HepG2 (cell line): ENCODE results near the gene LENG1. TPM values are rescaled to one million over a fixed set of nuclear protein-coding genes. Genes with fewer than 3 reads are reported as not detected.

Experiments used
- ATAC-seq: fragments of 200-7000 bp; cut with Tn5 transposase; 3 replicates; pipeline ENCODE4 v1.9.1; 2020; ENCODE audit warnings: mild to moderate bottlenecking, moderate library complexity
- BruUV-seq: library from RNA; stranded (reverse); fragments of 400-500 nt; replicated peaks from 2 replicates; lab custom pipeline; 2021; lab: Mats Ljungman, UMichigan
- CTCF ChIA-PET: fragments of 300-600 bp; formaldehyde crosslinking; extraction: SDS; loops from one replicate; lab custom pipeline; 2021; ENCODE audit warnings: low total read pairs, inconsistent platforms, low intra/inter-chr PET ratio; lab: Yijun Ruan, JAX
- POLR2A ChIA-PET: fragments of 350-600 bp; sonication (Branson Sonifier 250); formaldehyde crosslinking; loops from one replicate; lab custom pipeline; 2020; ENCODE audit warnings: antibody characterized with exemption, inconsistent platforms; lab: Yijun Ruan, JAX
- DNase-seq: peaks from one replicate; pipeline ENCODE4 v3.0.0-alpha.2; 2015; ENCODE audit warnings: low spot score
- FAIRE-seq: peaks from 3 replicates; lab custom pipeline; 2011; peaks lifted over from hg19 to GRCh38; lab: Jason Lieb, UNC
- H2AFZ ChIP-seq: one replicate; pipeline ENCODE4 v1.6.1; 2011; ENCODE audit warnings: low read length, inconsistent platforms
- H3K27ac ChIP-seq: fragments of 300-600 bp; 3 replicates; pipeline ENCODE4 v1.8.0; 2011; ENCODE audit warnings: mixed run types, mild to moderate bottlenecking, mixed read lengths, low read length, inconsistent platforms; ENCODE audit not compliant: insufficient read depth; ENCODE audit errors: extremely low read length
- H3K27me3 ChIP-seq, 2 experiments: fragments of 200-600 bp in 1 of 2; 2 replicates in 1 of 2; 3 replicates in 1 of 2; pipeline versions ENCODE4 v1.6.0 to v1.8.0; 2011; ENCODE audit warnings: low read length in 2 of 2, mild to moderate bottlenecking in 2 of 2, moderate library complexity in 2 of 2, inconsistent platforms in 1 of 2; ENCODE audit not compliant: insufficient read depth in 2 of 2, control insufficient read depth in 1 of 2
- H3K36me3 ChIP-seq, 2 experiments: fragments of 200-600 bp in 1 of 2; replicated peaks in 1 of 2; 2 replicates in 1 of 2; 3 replicates in 1 of 2; pipeline versions ENCODE4 v1.5.1 to v1.8.0; 2011; ENCODE audit warnings: low read length in 2 of 2, inconsistent platforms in 1 of 2; ENCODE audit not compliant: insufficient read depth in 2 of 2, control insufficient read depth in 1 of 2
- H3K4me1 ChIP-seq: 2 replicates; pipeline ENCODE4 v1.5.1; 2012; ENCODE audit warnings: low read length, inconsistent platforms; ENCODE audit not compliant: insufficient read depth
- H3K4me2 ChIP-seq: 2 replicates; pipeline ENCODE4 v1.6.0; 2011; ENCODE audit warnings: low read depth, low read length, inconsistent platforms
- H3K4me3 ChIP-seq, 3 experiments: fragments of 200-600 bp in 1 of 3; sonication (generic), shearing (Covaris generic) in 1 of 3; replicated peaks in 1 of 3; 2 replicates each; pipeline ENCODE4 v1.5.1; 2011 to 2016; ENCODE audit warnings: low read length in 3 of 3, inconsistent platforms in 2 of 3, low read depth in 2 of 3, mild to moderate bottlenecking in 2 of 3, control low read depth in 1 of 3, mixed read lengths in 1 of 3; ENCODE audit not compliant: insufficient read depth in 1 of 3
- H3K79me2 ChIP-seq: one replicate; pipeline ENCODE4 v1.6.1; 2011; ENCODE audit warnings: low read length, inconsistent platforms; ENCODE audit not compliant: insufficient read depth
- H3K9ac ChIP-seq: 2 replicates; pipeline ENCODE4 v1.6.0; 2011; ENCODE audit warnings: mild to moderate bottlenecking, low read depth, low read length, inconsistent platforms; ENCODE audit not compliant: insufficient read depth
- H3K9me3 ChIP-seq: 2 replicates; pipeline ENCODE4 v1.5.1; 2012; ENCODE audit warnings: mild to moderate bottlenecking, low read length
- H4K20me1 ChIP-seq: 2 replicates; pipeline ENCODE4 v1.6.0; 2011; ENCODE audit warnings: inconsistent platforms, mild to moderate bottlenecking, low read length, moderate library complexity; ENCODE audit not compliant: insufficient read depth
- AGO1 ChIP-seq: fragments of 200-400 bp; formaldehyde crosslinking; IDR thresholded peaks from 2 replicates; pipeline ENCODE4 v1.6.1; 2017; ENCODE audit warnings: mild to moderate bottlenecking, low read depth, low read length, moderate library complexity; ENCODE audit not compliant: poor library complexity, severe bottlenecking
- AGO2 ChIP-seq: fragments of 200-400 bp; formaldehyde crosslinking; optimal IDR thresholded peaks from 2 replicates; pipeline ENCODE3; 2017; ENCODE audit warnings: mild to moderate bottlenecking, low read depth, low read length, moderate library complexity
- CBFB ChIP-seq: sonication (generic); formaldehyde crosslinking; IDR thresholded peaks from 2 replicates; pipeline ENCODE4 v1.4.0; 2020; ENCODE audit warnings: missing genetic modification reagents
- HIVEP1 ChIP-seq: sonication (generic); formaldehyde crosslinking; IDR thresholded peaks from 2 replicates; pipeline ENCODE4 v1.4.0; 2020; ENCODE audit warnings: mild to moderate bottlenecking, missing genetic modification reagents
- POLR2A ChIP-seq, 2 experiments: IDR thresholded peaks; 2 replicates each; pipeline ENCODE4 v1.6.1; 2011; ENCODE audit warnings: low read depth in 2 of 2, low read length in 2 of 2, mild to moderate bottlenecking in 1 of 2, moderate library complexity in 1 of 2; ENCODE audit not compliant: insufficient read depth in 1 of 2
- RARA ChIP-seq: IDR thresholded peaks from 2 replicates; pipeline ENCODE4 v1.6.1; 2016; ENCODE audit warnings: missing genetic modification reagents, missing compliant biosample characterization
- RFXANK ChIP-seq: IDR thresholded peaks from 2 replicates; pipeline ENCODE4 v1.6.1; 2016
- ZNF75D ChIP-seq: sonication (generic); formaldehyde crosslinking; IDR thresholded peaks from 2 replicates; pipeline ENCODE4 v1.8.1; 2023; ENCODE audit warnings: missing genetic modification reagents, mild to moderate bottlenecking, borderline replicate concordance
- ZNF891 ChIP-seq: sonication (generic); formaldehyde crosslinking; IDR thresholded peaks from 2 replicates; pipeline ENCODE4 v1.5.0; 2020; ENCODE audit warnings: mild to moderate bottlenecking, missing genetic modification reagents
- WGBS: methylation state at CpG from one replicate; pipeline ENCODE4 v1.1.6; 2017; ENCODE audit warnings: low lambda C conversion rate; 5-methylcytosine and 5-hydroxymethylcytosine counted together
- in situ Hi-C: cut with HindIII; loops from 2 replicates; pipeline ENCODE4 v1.10.0; 2017; ENCODE audit warnings: low pct_unique_long_range_greater_than_20kb; ENCODE audit not compliant: extremely low pct_ligation_motif_present
- intact Hi-C: fragments of 100-400 bp; cut with micrococcal nuclease; formaldehyde crosslinking; loops from one replicate; pipeline ENCODE4 v1.10.0; 2022; ENCODE audit not compliant: unreplicated experiment
- polyA plus RNA-seq, 8 experiments: library from polyadenylated mRNA; depleted of rRNA in 3 of 8; stranded (reverse) in 7 of 8; unstranded in 1 of 8; fragments of >200 nt; fragmentation: Illumina TruSeq in 4 of 8; extraction: Trizol in 4 of 8; gene quantifications; 2 replicates each; pipeline versions ENCODE4 v1.2.1 to v1.2.3, GENCODE V29; 2011 to 2016; ENCODE audit warnings: low read depth in 4 of 8, missing spikeins in 1 of 8, mixed read lengths in 1 of 8; ENCODE audit not compliant: insufficient read depth in 1 of 8
- total RNA-seq, 5 experiments: library from RNA; depleted of rRNA; stranded (reverse); fragments of >200 nt; fragmentation: Illumina TruSeq; extraction: Trizol; gene quantifications; 2 replicates each; pipeline ENCODE4 v1.2.3, GENCODE V29; 2016; ENCODE audit warnings: low read depth in 1 of 5
- TF ChIP-seq, protein P1 (sequence below): sonication (generic); formaldehyde crosslinking; IDR thresholded peaks from 2 replicates; pipeline ENCODE4 v1.5.1; 2020; ENCODE audit warnings: missing genetic modification reagents, mild to moderate bottlenecking, borderline replicate concordance
- TF ChIP-seq, protein P2 (sequence below): sonication (generic); formaldehyde crosslinking; IDR thresholded peaks from 2 replicates; pipeline ENCODE4 v1.5.0; 2020; ENCODE audit warnings: mild to moderate bottlenecking, missing genetic modification reagents
- TF ChIP-seq, protein P3 (sequence below): sonication (generic); formaldehyde crosslinking; IDR thresholded peaks from 2 replicates; pipeline ENCODE4 v1.5.1; 2020; ENCODE audit warnings: mild to moderate bottlenecking, missing genetic modification reagents, moderate library complexity
- TF ChIP-seq, protein P4 (sequence below): IDR thresholded peaks from 2 replicates; pipeline ENCODE4 v1.6.1; 2018; ENCODE audit warnings: missing genetic modification reagents, mild to moderate bottlenecking, missing compliant biosample characterization

LENG1 gene
- total and polyA plus RNA-seq, 2 of the 13 experiments (the other 11 are each of a cell fraction or from before 2014, with no cell fraction given), result 1.8 to 3.8 TPM

DNA sequence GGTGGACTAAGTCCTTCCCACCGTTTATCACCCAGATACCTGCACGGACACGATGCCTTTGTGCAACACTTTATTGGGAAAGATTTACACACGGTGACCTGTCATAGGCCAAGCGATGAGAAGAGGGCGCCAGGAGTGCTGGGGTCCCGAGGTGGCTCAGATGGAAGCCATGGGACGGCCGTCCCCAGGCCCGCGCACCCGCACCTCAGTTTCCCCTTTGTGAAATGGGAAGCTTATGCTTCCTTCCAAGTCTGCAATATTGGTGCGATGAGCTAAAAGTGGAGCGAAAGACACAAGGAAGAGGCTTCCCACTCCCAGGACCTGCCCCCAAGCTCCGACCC is 13.8 kb upstream of the LENG1 start (continued):
- TF ChIP-seq RFXANK (CRISPR knock-in tag) (no peak), POLR2A (IDR thresholded peaks at IDR 0.05; ENCODE audit: insufficient read depth in 1 of 2, low read depth in 2 of 2, low read length in 2 of 2) (peak in 1 of 2 experiments; percentile 23; a peak in 1 of 4 replicates), RARA (CRISPR knock-in tag) (no peak), AGO1 (peak; percentile 29), ZNF891 (no peak), ZNF75D (CRISPR knock-in tag) (0 out of 2 replicates have a peak, but pooled peaks have one; percentile 39), HIVEP1 (CRISPR knock-in tag) (peak; percentile 3; the same call in 1 of the 2 replicates)
- TF ChIP-seq, protein P1, sequence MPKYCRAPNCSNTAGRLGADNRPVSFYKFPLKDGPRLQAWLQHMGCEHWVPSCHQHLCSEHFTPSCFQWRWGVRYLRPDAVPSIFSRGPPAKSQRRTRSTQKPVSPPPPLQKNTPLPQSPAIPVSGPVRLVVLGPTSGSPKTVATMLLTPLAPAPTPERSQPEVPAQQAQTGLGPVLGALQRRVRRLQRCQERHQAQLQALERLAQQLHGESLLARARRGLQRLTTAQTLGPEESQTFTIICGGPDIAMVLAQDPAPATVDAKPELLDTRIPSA (CRISPR knock-in tag), result no peak
- TF ChIP-seq, all 625 proteins: peak for 9

DNA sequence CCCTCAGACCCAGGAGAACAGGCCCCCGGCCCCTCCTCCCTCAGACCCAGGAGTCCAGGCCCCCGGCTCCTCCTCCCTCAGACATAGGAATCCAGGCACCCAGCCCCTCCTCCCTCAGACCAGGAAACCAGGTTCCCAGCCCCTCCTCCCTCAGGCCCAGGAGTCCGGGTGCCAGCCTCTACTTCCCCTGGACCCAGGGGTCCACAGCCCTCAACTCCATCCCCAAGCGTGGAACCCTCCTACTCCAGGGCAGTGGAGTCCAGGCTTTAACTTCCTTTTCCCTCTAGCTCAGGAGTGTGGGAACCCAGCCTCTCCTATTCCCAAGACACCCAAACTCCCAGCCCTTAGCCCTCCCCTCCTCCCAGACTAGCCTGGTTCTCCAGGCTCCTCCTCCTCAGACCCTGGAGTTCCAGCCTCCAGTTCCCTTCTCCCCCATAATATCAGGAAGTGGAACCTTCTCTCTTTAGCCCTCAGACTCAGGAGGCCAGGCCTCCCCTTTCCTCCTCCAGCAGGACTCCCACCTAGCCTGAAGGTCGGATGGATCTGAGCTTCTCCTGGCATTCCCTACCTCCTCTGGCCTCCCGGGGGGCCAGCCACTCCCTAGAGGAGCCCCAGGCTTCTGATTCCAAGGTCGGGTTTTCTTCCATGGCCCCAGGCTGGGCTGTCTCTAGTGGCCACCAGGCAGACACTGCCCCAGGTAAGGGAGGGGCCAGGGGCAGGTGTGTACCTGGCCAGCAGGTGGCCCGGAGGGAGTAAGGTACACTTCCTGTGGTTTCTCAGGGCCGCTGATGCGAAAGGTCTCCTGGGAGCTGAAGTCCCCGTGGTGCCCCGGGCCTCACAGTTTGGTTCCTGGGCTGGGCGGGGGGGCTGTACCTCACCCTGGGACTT is 13.2 kb upstream of the LENG1 start, which contains the start of gene TMC4:
TSS of gene TMC4 (minus strand) at position 690 of the 888 bp plus-strand sequence. CDS start at position 647, 43 bp downstream.
- POLR2A ChIA-PET, result interaction anchor here (1.7 to 1.8 kb wide), 2 partner anchors 15 to 17 kb away, joined by 3 to 11 read pairs; partner anchors contain the start of gene MBOAT7
- in situ Hi-C loops, result no loop called here
- no peak for FAIRE-seq
- TF ChIP-seq, protein P2, sequence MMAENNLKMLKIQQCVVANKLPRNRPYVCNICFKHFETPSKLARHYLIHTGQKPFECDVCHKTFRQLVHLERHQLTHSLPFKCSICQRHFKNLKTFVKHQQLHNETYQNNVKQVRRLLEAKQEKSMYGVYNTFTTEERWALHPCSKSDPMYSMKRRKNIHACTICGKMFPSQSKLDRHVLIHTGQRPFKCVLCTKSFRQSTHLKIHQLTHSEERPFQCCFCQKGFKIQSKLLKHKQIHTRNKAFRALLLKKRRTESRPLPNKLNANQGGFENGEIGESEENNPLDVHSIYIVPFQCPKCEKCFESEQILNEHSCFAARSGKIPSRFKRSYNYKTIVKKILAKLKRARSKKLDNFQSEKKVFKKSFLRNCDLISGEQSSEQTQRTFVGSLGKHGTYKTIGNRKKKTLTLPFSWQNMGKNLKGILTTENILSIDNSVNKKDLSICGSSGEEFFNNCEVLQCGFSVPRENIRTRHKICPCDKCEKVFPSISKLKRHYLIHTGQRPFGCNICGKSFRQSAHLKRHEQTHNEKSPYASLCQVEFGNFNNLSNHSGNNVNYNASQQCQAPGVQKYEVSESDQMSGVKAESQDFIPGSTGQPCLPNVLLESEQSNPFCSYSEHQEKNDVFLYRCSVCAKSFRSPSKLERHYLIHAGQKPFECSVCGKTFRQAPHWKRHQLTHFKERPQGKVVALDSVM (CRISPR knock-in tag), result peak; percentile 56
- TF ChIP-seq AGO2, result peak; percentile 77
- 0 out of 2 replicates have a peak, but pooled peaks have one; percentile 43 for TF ChIP-seq CBFB (CRISPR knock-in tag)
- 0 out of 4 replicates have a peak, but pooled peaks of 1 of the 2 experiments have one; percentile 36 for TF ChIP-seq POLR2A (IDR thresholded peaks at IDR 0.05; ENCODE audit: insufficient read depth in 1 of 2, low read depth in 2 of 2, low read length in 2 of 2)
- TF ChIP-seq, protein P3, sequence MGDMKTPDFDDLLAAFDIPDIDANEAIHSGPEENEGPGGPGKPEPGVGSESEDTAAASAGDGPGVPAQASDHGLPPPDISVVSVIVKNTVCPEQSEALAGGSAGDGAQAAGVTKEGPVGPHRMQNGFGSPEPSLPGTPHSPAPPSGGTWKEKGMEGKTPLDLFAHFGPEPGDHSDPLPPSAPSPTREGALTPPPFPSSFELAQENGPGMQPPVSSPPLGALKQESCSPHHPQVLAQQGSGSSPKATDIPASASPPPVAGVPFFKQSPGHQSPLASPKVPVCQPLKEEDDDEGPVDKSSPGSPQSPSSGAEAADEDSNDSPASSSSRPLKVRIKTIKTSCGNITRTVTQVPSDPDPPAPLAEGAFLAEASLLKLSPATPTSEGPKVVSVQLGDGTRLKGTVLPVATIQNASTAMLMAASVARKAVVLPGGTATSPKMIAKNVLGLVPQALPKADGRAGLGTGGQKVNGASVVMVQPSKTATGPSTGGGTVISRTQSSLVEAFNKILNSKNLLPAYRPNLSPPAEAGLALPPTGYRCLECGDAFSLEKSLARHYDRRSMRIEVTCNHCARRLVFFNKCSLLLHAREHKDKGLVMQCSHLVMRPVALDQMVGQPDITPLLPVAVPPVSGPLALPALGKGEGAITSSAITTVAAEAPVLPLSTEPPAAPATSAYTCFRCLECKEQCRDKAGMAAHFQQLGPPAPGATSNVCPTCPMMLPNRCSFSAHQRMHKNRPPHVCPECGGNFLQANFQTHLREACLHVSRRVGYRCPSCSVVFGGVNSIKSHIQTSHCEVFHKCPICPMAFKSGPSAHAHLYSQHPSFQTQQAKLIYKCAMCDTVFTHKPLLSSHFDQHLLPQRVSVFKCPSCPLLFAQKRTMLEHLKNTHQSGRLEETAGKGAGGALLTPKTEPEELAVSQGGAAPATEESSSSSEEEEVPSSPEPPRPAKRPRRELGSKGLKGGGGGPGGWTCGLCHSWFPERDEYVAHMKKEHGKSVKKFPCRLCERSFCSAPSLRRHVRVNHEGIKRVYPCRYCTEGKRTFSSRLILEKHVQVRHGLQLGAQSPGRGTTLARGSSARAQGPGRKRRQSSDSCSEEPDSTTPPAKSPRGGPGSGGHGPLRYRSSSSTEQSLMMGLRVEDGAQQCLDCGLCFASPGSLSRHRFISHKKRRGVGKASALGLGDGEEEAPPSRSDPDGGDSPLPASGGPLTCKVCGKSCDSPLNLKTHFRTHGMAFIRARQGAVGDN, result peak; percentile 11; the same call in 1 of the 2 replicates
- TF ChIP-seq, protein P4, sequence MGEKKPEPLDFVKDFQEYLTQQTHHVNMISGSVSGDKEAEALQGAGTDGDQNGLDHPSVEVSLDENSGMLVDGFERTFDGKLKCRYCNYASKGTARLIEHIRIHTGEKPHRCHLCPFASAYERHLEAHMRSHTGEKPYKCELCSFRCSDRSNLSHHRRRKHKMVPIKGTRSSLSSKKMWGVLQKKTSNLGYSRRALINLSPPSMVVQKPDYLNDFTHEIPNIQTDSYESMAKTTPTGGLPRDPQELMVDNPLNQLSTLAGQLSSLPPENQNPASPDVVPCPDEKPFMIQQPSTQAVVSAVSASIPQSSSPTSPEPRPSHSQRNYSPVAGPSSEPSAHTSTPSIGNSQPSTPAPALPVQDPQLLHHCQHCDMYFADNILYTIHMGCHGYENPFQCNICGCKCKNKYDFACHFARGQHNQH (CRISPR knock-in tag), result 0 out of 2 replicates have a peak, but pooled peaks have one; percentile 34

More for the DNA sequence above, 13.2 kb upstream of the LENG1 start, which contains the start of gene TMC4:
- no peaks in the 10 kb centered on the region; a peak in 1 of 5 replicates for H3K36me3 ChIP-seq
- 7% methylated on average over 7 of the region's 13 CpGs for WGBS
- no peak within 1 kb of the TSS for H3K9ac ChIP-seq
- H3K79me2 ChIP-seq, result no peaks in the 10 kb centered on the region
- no TSS peak for BruUV-seq
- H3K4me3 ChIP-seq, result no peak within 1 kb of the TSS; a peak in 1 of 6 replicates
- no peaks in the 10 kb centered on the region for H4K20me1 ChIP-seq
- H3K4me2 ChIP-seq, result no peak within 1 kb of the TSS
- H3K27ac ChIP-seq, result no peak within 1 kb of the TSS
- CTCF ChIA-PET, result no interaction called here
- no peaks in the 10 kb centered on the region for H3K27me3 ChIP-seq
- H3K9me3 ChIP-seq, result no peaks in the 10 kb centered on the region
- peaks cover 12% of the 10 kb centered on the region; the same call in 1 of the 2 replicates for H3K4me1 ChIP-seq
- DNase-seq (no peak), ATAC-seq (peak; percentile 53)
- intact Hi-C loops, result no loop called here
- no peak within 1 kb of the TSS for H2AFZ ChIP-seq
